ENCODE data around the gene SMAD3. TPM values are rescaled to one million over a fixed set of nuclear protein-coding genes. Genes with fewer than 3 reads are reported as not detected.

The SMAD3 gene
- total and polyA plus RNA-seq, 2 of the 8 experiments (the other 6 are each of a cell fraction or from before 2014, with no cell fraction given): 10.1 to 12.4 TPM

DNA sequence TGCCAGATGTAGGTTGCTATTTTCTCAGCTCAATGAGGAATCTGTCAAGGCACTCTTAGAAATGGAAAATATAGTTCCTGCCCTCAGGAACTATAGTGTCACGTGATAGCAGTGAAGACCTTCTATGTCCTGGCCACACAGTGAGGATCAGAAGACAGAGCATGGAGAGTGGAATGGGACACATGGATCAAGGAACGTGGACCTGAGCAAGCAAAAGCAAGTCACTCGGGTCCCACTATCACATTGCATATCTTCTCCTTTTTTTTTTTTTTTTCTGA, 21.2 kb downstream of the SMAD3 start:
- no peak overlapping the region for H4K8ac ChIP-seq (ENCODE audit: extremely low read depth, insufficient read depth, low read length)
- no peak overlapping the region for H4K5ac ChIP-seq (ENCODE audit: insufficient read length, low read depth, low read length)
- no peak overlapping the region for H3K14ac ChIP-seq (ENCODE audit: insufficient read length)
- H3K56ac ChIP-seq (replicated peaks; ENCODE audit: insufficient read length, low read depth, low read length): no peak overlapping the region
- no peaks in the 10 kb centered on the region; a peak in 1 of 8 replicates for H3K36me3 ChIP-seq (ENCODE audit: control insufficient read depth in 2 of 4, insufficient read depth in 4 of 4, low read length in 3 of 4)
- no peaks in the 10 kb centered on the region for H3K27me3 ChIP-seq (replicated peaks in 1 of 4; ENCODE audit: control insufficient read depth in 3 of 4, extremely low read depth in 1 of 4, insufficient read depth in 3 of 4, low read length in 3 of 4)
- peaks cover 5 to 19% (median 13%) of the 10 kb centered on the region in 4 experiments for H3K4me1 ChIP-seq (replicated peaks in 1 of 4; ENCODE audit: control insufficient read depth in 3 of 4, insufficient read depth in 4 of 4, low read length in 3 of 4)
- DNase-seq (ENCODE audit: low read depth in 1 of 2, low spot score in 2 of 2) (no peak), FAIRE-seq (no peak)
- no peak overlapping the region for H3K9ac ChIP-seq (replicated peaks in 1 of 4; ENCODE audit: extremely low read depth in 1 of 4, low read depth in 3 of 4, low read length in 3 of 4)
- H3K23me2 ChIP-seq (ENCODE audit: low read depth, low read length): no peaks in the 10 kb centered on the region
- H2BK20ac ChIP-seq (ENCODE audit: low read length): no peak overlapping the region
- TF ChIP-seq POU5F1 (IDR thresholded peaks at IDR 0.05; ENCODE audit: low read depth, low read length) (no peak), BRCA1 (IDR thresholded peaks at IDR 0.05; ENCODE audit: low read depth, low read length) (no peak), MAX (IDR thresholded peaks at IDR 0.05) (no peak)
- H2AFZ ChIP-seq (ENCODE audit: low read length): no peak overlapping the region
- H3K23ac ChIP-seq (ENCODE audit: insufficient read length): no peak overlapping the region
- POLR2A ChIA-PET (ENCODE audit: partially characterized antibody): no interaction called here
- no peak overlapping the region for H3K4me2 ChIP-seq (ENCODE audit: insufficient read depth in 1 of 2, low read depth in 2 of 2, low read length in 2 of 2)
- no peaks in the 10 kb centered on the region; the same call in none of the 2 replicates for H3K79me1 ChIP-seq (ENCODE audit: low read depth, low read length)
- H2BK15ac ChIP-seq (ENCODE audit: low read length): no peak overlapping the region
- H2BK5ac ChIP-seq (ENCODE audit: low read depth, low read length): no peak overlapping the region
- no peak overlapping the region for H4K91ac ChIP-seq (replicated peaks; ENCODE audit: insufficient read length, low read length)
- H3K18ac ChIP-seq (ENCODE audit: extremely low read depth, low read length): no peak overlapping the region
- CTCF ChIA-PET (ENCODE audit: partially characterized antibody): interaction anchor here (0.6 to 1.1 kb wide), 2 partner anchors 140 to 142 kb away, joined by 3 to 4 read pairs; no protein-coding TSS in a partner anchor
- H2BK120ac ChIP-seq (replicated peaks; ENCODE audit: low read depth, low read length): no peak overlapping the region
- H2AK5ac ChIP-seq (ENCODE audit: low read depth, low read length): no peak overlapping the region
- H4K20me1 ChIP-seq (replicated peaks in 1 of 2; ENCODE audit: control insufficient read depth in 1 of 2, insufficient read depth in 2 of 2, low read length in 2 of 2): no peaks in the 10 kb centered on the region
- no peak overlapping the region for H3K4ac ChIP-seq (replicated peaks; ENCODE audit: insufficient read length, low read depth, low read length)
- H2BK12ac ChIP-seq (ENCODE audit: low read depth, low read length): no peak overlapping the region
- no peak overlapping the region for H3K27ac ChIP-seq (ENCODE audit: low read depth, low read length)
- H3K9me3 ChIP-seq (ENCODE audit: insufficient read depth in 2 of 2, low read depth in 1 of 2, low read length in 1 of 2): no peaks in the 10 kb centered on the region
- H3K4me3 ChIP-seq (ENCODE audit: extremely low read depth in 1 of 4, insufficient read depth in 2 of 4, low read depth in 3 of 4, low read length in 4 of 4): no peak overlapping the region
- 63% methylated on average over 2 of the region's 3 CpGs; no CpG with 5 or more reads in 1 of the 2 experiments for WGBS, 2 experiments (ENCODE audit: extremely low coverage in 1 of 2, insufficient coverage in 1 of 2, insufficient read length in 1 of 2, insufficient replicate concordance in 2 of 2, low coverage in 1 of 2, low lambda C conversion rate in 2 of 2, missing lambda C conversion rate in 1 of 2)
- H3K79me2 ChIP-seq (ENCODE audit: control insufficient read depth in 1 of 2, insufficient read depth in 2 of 2, low read length in 2 of 2): peaks cover 0 to 2% of the 10 kb centered on the region in 2 experiments; a peak in 1 of 4 replicates

All from H1 (cell line).